Measurements from ENCODE around the gene CC2D1A.

Gene CC2D1A

DNA sequence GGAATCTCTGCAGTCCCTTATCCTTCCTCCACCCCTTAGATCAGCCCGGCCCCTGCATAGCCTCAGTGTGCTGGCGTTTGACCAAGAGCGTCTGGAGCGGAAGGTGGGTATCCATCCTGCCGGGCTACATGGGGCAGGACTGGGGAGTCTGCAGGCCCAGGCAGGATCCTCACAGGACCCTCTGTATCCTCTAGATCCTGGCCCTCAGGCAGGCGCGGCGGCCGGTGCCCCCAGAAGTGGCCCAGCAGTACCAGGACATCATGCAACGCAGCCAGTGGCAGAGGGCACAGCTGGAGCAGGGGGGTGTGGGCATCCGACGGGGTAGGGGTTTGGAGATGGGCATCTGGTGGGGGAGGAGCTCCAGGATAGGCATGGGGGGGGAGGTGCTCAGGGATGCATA is 23.3 kb downstream of the CC2D1A start:
- no peak for DNase-seq (ENCODE audit: low read depth)
- no peak overlapping the region for H3K4me3 ChIP-seq (ENCODE audit: low read length)
- no peak for TF ChIP-seq CTCF (IDR thresholded peaks at IDR 0.05; ENCODE audit: insufficient read depth, low read depth, low read length, missing control alignments)

DNA sequence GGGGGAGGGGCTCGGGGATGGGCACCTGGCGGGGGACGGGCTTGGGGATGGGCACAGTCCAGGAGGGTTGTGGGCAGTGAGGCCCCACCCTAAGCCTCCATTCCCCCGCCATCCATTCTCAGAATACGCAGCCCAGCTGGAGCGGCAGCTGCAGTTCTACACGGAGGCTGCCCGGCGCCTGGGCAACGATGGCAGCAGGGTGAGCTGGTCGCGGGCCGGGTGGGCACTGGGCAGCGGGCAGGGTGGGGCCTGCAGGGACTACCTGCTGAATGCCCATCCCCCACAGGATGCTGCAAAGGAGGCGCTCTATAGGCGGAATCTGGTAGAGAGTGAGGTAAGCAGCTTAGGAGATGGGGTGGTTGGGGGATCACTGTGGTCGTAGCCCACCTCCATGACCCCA is 24.0 kb downstream of the CC2D1A start:
- no peak overlapping the region for H3K4me3 ChIP-seq (ENCODE audit: low read length)
- no peak for DNase-seq (ENCODE audit: low read depth)
- TF ChIP-seq CTCF (IDR thresholded peaks at IDR 0.05; ENCODE audit: insufficient read depth, low read depth, low read length, missing control alignments) = no peak

GRCh38 chr19:13930402-13930801 is 24.4 kb downstream of the CC2D1A start:
- TF ChIP-seq CTCF (IDR thresholded peaks at IDR 0.05; ENCODE audit: insufficient read depth, low read depth, low read length, missing control alignments) = no peak
- H3K4me3 ChIP-seq (ENCODE audit: low read length) = no peak overlapping the region
- DNase-seq (ENCODE audit: low read depth) = no peak

DNA sequence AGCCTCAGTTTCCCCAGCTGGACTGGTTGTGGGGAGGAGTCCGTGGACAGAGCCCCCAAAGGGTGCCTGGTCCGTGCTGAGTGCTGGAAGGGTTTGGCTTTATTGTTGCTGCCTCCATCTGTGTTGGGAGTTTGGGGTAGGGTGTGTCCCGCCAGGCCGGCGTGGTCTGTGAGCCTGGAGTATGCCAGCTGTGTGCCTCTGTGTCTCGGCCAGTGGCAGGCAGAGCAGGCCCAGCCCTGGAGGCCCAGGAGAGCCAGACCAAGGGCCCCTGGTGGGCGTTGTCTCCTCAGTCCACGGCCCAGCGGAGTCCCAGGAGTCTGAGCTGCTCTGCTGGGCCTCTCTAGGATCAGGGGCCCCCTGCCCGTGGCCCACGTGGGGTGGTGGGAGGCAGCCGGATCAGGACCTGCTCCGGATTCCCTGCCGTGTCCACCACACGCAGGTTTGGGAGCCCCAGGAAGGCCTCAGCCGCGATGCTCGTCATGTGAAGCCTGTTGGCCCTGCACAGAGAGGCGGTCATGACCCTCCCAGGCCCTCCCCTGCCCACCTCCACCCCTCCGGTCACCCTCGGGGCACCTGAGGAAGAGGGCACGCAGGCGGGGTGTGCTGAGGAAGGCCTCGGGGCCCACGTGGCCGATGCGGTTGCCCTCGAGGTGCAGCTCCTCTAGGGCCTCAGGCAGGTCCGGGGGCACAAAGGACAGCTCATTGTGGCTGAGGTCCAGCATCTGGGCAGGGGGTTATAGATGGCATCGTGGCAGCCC is 25.6 kb downstream of the CC2D1A start:
- H3K4me3 ChIP-seq (ENCODE audit: low read length) = no peak overlapping the region
- no peak for TF ChIP-seq CTCF (IDR thresholded peaks at IDR 0.05; ENCODE audit: insufficient read depth, low read depth, low read length, missing control alignments)
- DNase-seq (ENCODE audit: low read depth) = no peak

GRCh38 chr19:13932149-13932637 is 26.2 kb downstream of the CC2D1A start:
- peak; percentile 69 for DNase-seq (ENCODE audit: low read depth)
- no peak for TF ChIP-seq CTCF (IDR thresholded peaks at IDR 0.05; ENCODE audit: insufficient read depth, low read depth, low read length, missing control alignments)
- H3K4me3 ChIP-seq (ENCODE audit: low read length) = no peak overlapping the region

- no peak for TF ChIP-seq CTCF (IDR thresholded peaks at IDR 0.05; ENCODE audit: insufficient read depth, low read depth, low read length, missing control alignments)
- H3K4me3 ChIP-seq (ENCODE audit: low read length) = no peak overlapping the region
- no peak for DNase-seq (ENCODE audit: low read depth)
These were observed 27.0 kb downstream of the CC2D1A start for GRCh38 chr19:13932911-13933393.

GRCh38 chr19:13934785-13935109 is 28.7 kb downstream of the CC2D1A start:
- DNase-seq (ENCODE audit: low read depth) = no peak
- no peak overlapping the region for H3K4me3 ChIP-seq (ENCODE audit: low read length)
- TF ChIP-seq CTCF (IDR thresholded peaks at IDR 0.05; ENCODE audit: insufficient read depth, low read depth, low read length, missing control alignments) = no peak

All from epithelial cell of esophagus (primary cell).